Naive thymus-derived CD4-positive, alpha-beta T cell (primary cell): ENCODE data around the gene NNT. TPM values are rescaled to one million over a fixed set of nuclear protein-coding genes. Genes with fewer than 3 reads are reported as not detected.
"Not testable (repeated sequence)": the region's sequence is repeated elsewhere in the genome, so short reads cannot be mapped to it uniquely, and the experiment has no call there.

Experiments used
- ATAC-seq: fragments of 150-1000 bp; cut with Tn5 transposase; 2 replicates; pipeline ENCODE4 v1.10.0; 2021; ENCODE audit warnings: mild to moderate bottlenecking, moderate library complexity
- CTCF ChIA-PET: fragments of 350-600 bp; sonication (Branson Sonifier 250); formaldehyde crosslinking; loops from one replicate; lab custom pipeline; 2021; ENCODE audit warnings: antibody characterized with exemption; lab: Charles Lee
- POLR2A ChIA-PET: fragments of 350-600 bp; sonication (Branson Sonifier 250); formaldehyde crosslinking; loops from one replicate; lab custom pipeline; 2021; ENCODE audit warnings: antibody characterized with exemption, inconsistent platforms; lab: Charles Lee
- DNase-seq, 9 donors: peaks; one replicate each; pipeline versions ENCODE4 v3.0.0 to v3.0.0-alpha.2; 2020 to 2022; ENCODE audit warnings: mixed read lengths in 1 of 9
- H3K27ac ChIP-seq: one replicate; pipeline ENCODE4 v1.7.0; 2013; ENCODE audit warnings: mild to moderate bottlenecking, low read depth, low read length, moderate library complexity
- H3K27me3 ChIP-seq, 2 donors: one replicate each; pipeline ENCODE4 v1.7.0; 2013; ENCODE audit warnings: low read length in 2 of 2, mild to moderate bottlenecking in 2 of 2, moderate library complexity in 2 of 2; ENCODE audit not compliant: control insufficient read depth in 2 of 2, insufficient read depth in 2 of 2
- H3K36me3 ChIP-seq, 3 experiments: 1 replicate in 2 of 3; 2 replicates in 1 of 3; pipeline ENCODE4 v1.7.0; 2013; ENCODE audit warnings: low read length in 3 of 3, mild to moderate bottlenecking in 3 of 3, moderate library complexity in 1 of 3; ENCODE audit not compliant: insufficient read depth in 3 of 3, control insufficient read depth in 2 of 3
- H3K4me1 ChIP-seq, 2 donors: one replicate each; pipeline ENCODE4 v1.7.0; 2013; ENCODE audit warnings: low read length in 2 of 2, mild to moderate bottlenecking in 2 of 2, moderate library complexity in 1 of 2; ENCODE audit not compliant: control insufficient read depth in 2 of 2, insufficient read depth in 2 of 2
- H3K4me3 ChIP-seq: 2 replicates; pipeline ENCODE4 v1.7.0; 2013; ENCODE audit warnings: mild to moderate bottlenecking, low read length
- H3K9me3 ChIP-seq, 3 experiments: 1 replicate in 2 of 3; 2 replicates in 1 of 3; pipeline ENCODE4 v1.7.0; 2013; ENCODE audit warnings: low read length in 3 of 3; ENCODE audit not compliant: control insufficient read depth in 2 of 3
- H3K27ac Mint-ChIP-seq, 9 donors: one replicate each; pipeline ENCODE4 v1.8.0; 2020 to 2022; ENCODE audit warnings: mixed read lengths in 9 of 9, mild to moderate bottlenecking in 8 of 9, moderate library complexity in 5 of 9, inconsistent platforms in 2 of 9
- H3K27me3 Mint-ChIP-seq, 5 donors: one replicate each; pipeline ENCODE4 v1.8.0; 2021 to 2022; ENCODE audit warnings: mixed read lengths in 5 of 5, mild to moderate bottlenecking in 1 of 5
- H3K36me3 Mint-ChIP-seq, 5 donors: one replicate each; pipeline ENCODE4 v1.8.0; 2020 to 2022; ENCODE audit warnings: mixed read lengths in 5 of 5, mild to moderate bottlenecking in 3 of 5, inconsistent platforms in 1 of 5
- H3K4me1 Mint-ChIP-seq, 7 donors: one replicate each; pipeline ENCODE4 v1.8.0; 2020 to 2022; ENCODE audit warnings: mixed read lengths in 7 of 7, mild to moderate bottlenecking in 3 of 7, inconsistent platforms in 1 of 7
- H3K4me3 Mint-ChIP-seq, 10 donors: one replicate each; pipeline ENCODE4 v1.8.0; 2020 to 2022; ENCODE audit warnings: mild to moderate bottlenecking in 10 of 10, mixed read lengths in 10 of 10, moderate library complexity in 6 of 10, inconsistent platforms in 2 of 10
- H3K9me3 Mint-ChIP-seq, 11 donors: one replicate each; pipeline ENCODE4 v1.8.0; 2020 to 2022; ENCODE audit warnings: mixed read lengths in 11 of 11, mild to moderate bottlenecking in 4 of 11, inconsistent platforms in 1 of 11, moderate library complexity in 1 of 11
- intact Hi-C, 2 donors: fragments of 100-400 bp; cut with micrococcal nuclease; formaldehyde crosslinking; loops; one replicate each; pipeline ENCODE4 v1.15.1; 2023
- polyA plus RNA-seq, 2 donors: library from polyadenylated mRNA; unstranded; fragments of 300-500 nt; fragmentation: Illumina TruSeq; gene quantifications; one replicate each; pipeline ENCODE4 v1.2.3, GENCODE V29; 2021
- total RNA-seq, 6 experiments: library from RNA in 5 of 6; stranded (reverse) in 5 of 6; gene quantifications; 1 replicate in 5 of 6; 2 replicates in 1 of 6; pipeline ENCODE4 v1.2.3 and lab custom pipeline; 2021 to 2026

Gene NNT
- total and polyA plus RNA-seq, 7 experiments from 2014 or later: 42.5 to 73.5 (median 48.8) TPM

DNA sequence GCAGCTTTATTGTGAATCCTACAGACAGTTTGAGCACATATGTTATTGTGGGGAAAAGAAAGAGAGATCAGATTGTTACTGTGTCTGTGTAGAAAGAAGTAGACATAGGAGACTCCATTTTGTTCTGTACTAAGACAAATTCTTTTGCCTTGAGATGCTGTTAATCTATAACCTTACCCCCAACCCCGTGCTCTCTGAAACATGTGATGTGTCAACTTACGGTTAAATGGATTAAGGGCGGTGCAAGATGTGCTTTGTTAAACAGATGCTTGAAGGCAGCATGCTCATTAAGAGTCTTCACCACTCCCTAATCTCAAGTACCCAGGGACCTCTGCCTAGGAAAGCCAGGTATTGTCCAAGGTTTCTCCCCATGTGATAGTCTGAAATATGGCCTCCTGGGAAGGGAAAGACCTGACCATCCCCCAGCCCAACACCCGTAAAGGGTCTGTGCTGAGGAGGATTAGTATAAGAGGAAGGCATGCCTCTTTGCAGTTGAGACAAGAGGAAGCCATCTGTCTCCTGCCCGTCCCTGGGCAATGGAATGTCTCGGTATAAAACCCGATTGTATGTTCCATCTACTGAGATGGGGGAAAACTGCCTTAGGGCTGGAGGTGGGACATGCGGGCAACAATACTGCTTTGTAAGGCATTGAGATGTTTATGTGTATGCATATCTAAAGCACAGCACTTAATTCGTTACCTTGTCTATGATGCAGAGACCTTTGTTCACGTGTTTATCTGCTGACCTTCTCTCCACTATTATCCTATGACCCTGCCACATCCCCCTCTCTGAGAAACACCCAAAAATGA lies 22.4 kb upstream of the NNT start:
- H3K9me3 ChIP-seq, H3K4me3 Mint-ChIP-seq, H3K27ac ChIP-seq, CTCF ChIA-PET, H3K27ac Mint-ChIP-seq, intact Hi-C loops, H3K36me3 ChIP-seq, H3K9me3 Mint-ChIP-seq, POLR2A ChIA-PET, H3K27me3 Mint-ChIP-seq, H3K4me3 ChIP-seq, DNase-seq, H3K4me1 ChIP-seq, H3K27me3 ChIP-seq, H3K4me1 Mint-ChIP-seq, ATAC-seq: not testable (repeated sequence)
- H3K36me3 Mint-ChIP-seq: peaks cover 0 to 38% (median 21%) of the 10 kb centered on the region in 5 donors

DNA sequence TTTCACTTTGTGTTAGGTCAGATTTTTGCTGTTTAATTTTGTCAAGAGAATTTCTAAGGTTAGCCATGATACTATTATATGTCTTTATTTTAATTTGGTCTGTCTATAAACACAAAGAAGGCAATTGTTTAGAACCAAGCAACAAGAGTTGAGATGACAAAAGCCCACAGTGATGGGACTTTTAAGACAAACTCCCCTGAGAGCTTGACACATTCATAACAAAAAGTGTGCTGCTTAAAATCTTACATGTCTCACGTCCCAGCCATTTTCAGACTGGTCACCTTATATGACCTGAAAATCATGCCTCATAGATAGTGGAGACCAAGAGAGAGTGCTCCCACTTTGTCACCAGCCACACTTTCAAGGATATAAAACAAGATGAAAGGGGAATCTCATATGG lies 21.6 kb upstream of the NNT start:
- Mint-ChIP-seq H3K4me3 (no peak overlapping the region), H3K4me1 (no peaks in the 10 kb centered on the region), H3K36me3 (peaks cover 0 to 34% (median 14%) of the 10 kb centered on the region in 5 donors), H3K27ac (no peak overlapping the region), H3K9me3 (no peaks in the 10 kb centered on the region), H3K27me3 (no peaks in the 10 kb centered on the region)
- intact Hi-C loops: no loop called here
- no peaks in the 10 kb centered on the region for H3K4me1 ChIP-seq
- H3K36me3 ChIP-seq: no peaks in the 10 kb centered on the region
- POLR2A ChIA-PET: no interaction called here
- DNase-seq (no peak), ATAC-seq (no peak)
- H3K27ac ChIP-seq: no peak overlapping the region
- H3K4me3 ChIP-seq: no peak overlapping the region
- H3K27me3 ChIP-seq: no peaks in the 10 kb centered on the region
- H3K9me3 ChIP-seq: no peaks in the 10 kb centered on the region
- CTCF ChIA-PET: no interaction called here

DNA sequence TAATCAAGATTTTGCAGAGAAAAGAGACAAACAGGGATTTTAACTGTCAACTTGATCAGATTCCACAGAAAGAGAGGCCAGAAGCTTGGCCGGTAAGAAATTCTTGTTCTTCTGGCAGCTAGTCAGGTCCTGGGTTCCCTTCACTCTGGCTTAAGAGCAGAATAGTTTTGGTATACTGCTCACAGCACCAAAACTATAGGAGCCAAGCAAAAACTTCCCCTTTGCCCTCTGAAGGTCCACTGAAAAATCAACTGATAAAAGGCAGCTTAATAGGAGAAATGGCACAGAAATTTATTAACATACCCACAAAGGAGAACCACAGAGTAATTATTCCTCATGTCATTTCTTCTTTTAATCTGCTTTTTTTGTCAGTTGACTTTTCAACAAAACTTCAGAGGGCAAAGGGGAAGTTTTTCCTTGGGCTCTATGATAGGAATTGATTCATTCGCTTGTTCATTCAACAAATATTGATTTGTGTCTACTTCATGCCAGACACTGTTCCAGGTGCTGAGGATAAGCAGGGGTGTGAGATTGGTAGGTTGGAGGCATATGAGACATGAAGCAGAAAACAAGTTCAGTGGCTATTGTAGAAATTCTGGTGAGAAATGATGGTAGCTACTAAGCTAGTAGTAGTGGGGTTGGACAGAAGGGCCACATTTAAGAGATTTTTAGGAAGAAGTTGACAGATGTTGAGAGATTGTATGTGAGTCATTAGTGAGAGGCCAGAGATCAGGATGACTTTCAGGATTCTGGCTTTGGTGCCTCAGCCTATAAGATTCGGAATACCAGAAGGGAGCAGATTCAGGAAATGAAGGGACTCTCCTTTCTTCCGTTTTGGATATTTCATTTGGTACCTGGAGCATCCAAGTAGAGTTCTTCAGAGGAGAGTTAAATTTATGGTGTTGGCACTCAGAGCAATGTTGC lies 20.6 kb upstream of the NNT start:
- DNase-seq (no peak), ATAC-seq (no peak)
- H3K36me3 ChIP-seq: no peaks in the 10 kb centered on the region
- no peak overlapping the region for H3K4me3 ChIP-seq
- H3K9me3 ChIP-seq: no peaks in the 10 kb centered on the region
- Mint-ChIP-seq H3K4me3 (no peak overlapping the region), H3K27ac (peak overlapping the region in 1 of 9 donors; percentile 36), H3K36me3 (peaks cover 0 to 38% (median 11%) of the 10 kb centered on the region in 5 donors), H3K27me3 (no peaks in the 10 kb centered on the region), H3K4me1 (no peaks in the 10 kb centered on the region), H3K9me3 (no peaks in the 10 kb centered on the region)
- H3K4me1 ChIP-seq: no peaks in the 10 kb centered on the region
- H3K27me3 ChIP-seq: no peaks in the 10 kb centered on the region
- intact Hi-C loops: no loop called here
- H3K27ac ChIP-seq: no peak overlapping the region
- ChIA-PET CTCF (no interaction called here), POLR2A (no interaction called here)

DNA sequence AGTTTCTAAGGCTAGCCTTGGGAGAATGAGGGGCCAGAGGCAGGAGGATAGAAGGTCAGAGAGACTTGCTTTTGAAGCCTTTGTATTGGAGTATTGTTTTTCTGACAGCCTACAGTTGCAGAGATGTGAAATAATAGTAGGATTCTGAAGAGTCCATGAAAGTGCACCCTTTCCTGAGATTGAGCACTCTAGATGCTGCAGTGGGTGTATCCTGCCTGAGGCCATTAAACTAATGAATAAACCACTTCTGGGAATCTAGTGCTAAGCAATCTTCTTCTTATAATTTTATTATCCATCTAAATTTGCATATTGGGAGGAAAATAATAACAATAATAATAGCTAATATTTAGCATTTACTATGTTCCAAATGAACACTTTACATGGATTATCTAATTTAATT lies 19.3 kb upstream of the NNT start:
- POLR2A ChIA-PET: interaction anchor here (0.9 kb wide), 1 partner anchor 100 kb away, joined by 4 read pairs; the partner anchor contains the start of gene TMEM267
- DNase-seq (no peak), ATAC-seq (no peak)
- Histone ChIP-seq H3K4me1 (no peaks in the 10 kb centered on the region), H3K27me3 (no peaks in the 10 kb centered on the region), H3K36me3 (no peaks in the 10 kb centered on the region), H3K4me3 (no peak overlapping the region), H3K9me3 (no peaks in the 10 kb centered on the region), H3K27ac (no peak overlapping the region)
- Mint-ChIP-seq H3K4me1 (no peaks in the 10 kb centered on the region), H3K9me3 (no peaks in the 10 kb centered on the region), H3K27me3 (no peaks in the 10 kb centered on the region), H3K27ac (no peak overlapping the region), H3K36me3 (peaks cover 0 to 41% (median 11%) of the 10 kb centered on the region in 5 donors), H3K4me3 (no peak overlapping the region)
- CTCF ChIA-PET: no interaction called here
- intact Hi-C loops: no loop called here

GRCh38 chr5:43584166-43584699 lies 18.7 kb upstream of the NNT start:
- no peak overlapping the region for H3K4me3 Mint-ChIP-seq
- CTCF ChIA-PET: no interaction called here
- no peaks in the 10 kb centered on the region for H3K9me3 Mint-ChIP-seq
- H3K27ac Mint-ChIP-seq: no peak overlapping the region
- DNase-seq: no peak
- no peaks in the 10 kb centered on the region for H3K27me3 Mint-ChIP-seq
- H3K4me1 Mint-ChIP-seq: no peaks in the 10 kb centered on the region
- no peak for ATAC-seq
- peaks cover 0 to 42% (median 14%) of the 10 kb centered on the region in 5 donors for H3K36me3 Mint-ChIP-seq
- POLR2A ChIA-PET: interaction anchor here (0.9 kb wide), 1 partner anchor 100 kb away, joined by 4 read pairs; the partner anchor contains the start of gene TMEM267
- intact Hi-C loops: no loop called here
- Histone ChIP-seq H3K27ac (no peak overlapping the region), H3K4me1 (no peaks in the 10 kb centered on the region), H3K36me3 (no peaks in the 10 kb centered on the region), H3K27me3 (no peaks in the 10 kb centered on the region), H3K9me3 (no peaks in the 10 kb centered on the region), H3K4me3 (no peak overlapping the region)

GRCh38 chr5:43588842-43589241 lies 14.1 kb upstream of the NNT start:
- Mint-ChIP-seq H3K4me1 (peaks cover 0 to 7% (median 0%) of the 10 kb centered on the region in 7 donors), H3K27me3 (no peaks in the 10 kb centered on the region), H3K9me3 (no peaks in the 10 kb centered on the region), H3K4me3 (no peak overlapping the region), H3K36me3 (peaks cover 4 to 28% (median 11%) of the 10 kb centered on the region in 5 donors), H3K27ac (no peak overlapping the region)
- no peak for DNase-seq
- ChIA-PET CTCF (no interaction called here), POLR2A (interaction anchor here (0.6 kb wide), 2 partner anchors 38 to 1118 kb away, joined by 3 to 4 read pairs; no protein-coding TSS in a partner anchor)
- H3K9me3 ChIP-seq: no peaks in the 10 kb centered on the region
- no peaks in the 10 kb centered on the region for H3K36me3 ChIP-seq
- no peak overlapping the region for H3K4me3 ChIP-seq
- H3K4me1 ChIP-seq: no peaks in the 10 kb centered on the region
- ATAC-seq: no peak
- intact Hi-C loops: no loop called here
- H3K27me3 ChIP-seq: no peaks in the 10 kb centered on the region
- no peak overlapping the region for H3K27ac ChIP-seq
